ENCODE measurements around the gene HAPLN3.

DNA sequence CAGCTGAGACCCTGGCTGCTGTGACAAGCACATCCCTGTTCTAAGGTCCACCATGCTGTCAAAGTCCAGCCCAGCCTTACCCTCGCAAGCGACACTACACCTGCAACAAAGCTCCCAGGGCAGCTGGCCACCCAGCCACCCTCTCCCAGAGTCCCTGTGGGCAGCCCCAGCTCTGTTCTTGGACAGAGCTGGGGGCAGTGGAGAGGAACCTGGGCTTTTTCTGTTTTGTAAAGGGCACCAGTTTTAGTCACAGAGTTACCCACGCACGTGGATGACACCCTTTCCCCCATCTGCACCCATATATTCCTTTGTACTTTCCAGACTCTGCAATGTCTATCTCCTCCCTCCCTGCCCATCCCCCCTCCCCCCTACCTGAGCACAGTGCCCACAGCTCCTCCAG lies 53.2 kb downstream of the HAPLN3 start:
- TF ChIP-seq, protein P1, sequence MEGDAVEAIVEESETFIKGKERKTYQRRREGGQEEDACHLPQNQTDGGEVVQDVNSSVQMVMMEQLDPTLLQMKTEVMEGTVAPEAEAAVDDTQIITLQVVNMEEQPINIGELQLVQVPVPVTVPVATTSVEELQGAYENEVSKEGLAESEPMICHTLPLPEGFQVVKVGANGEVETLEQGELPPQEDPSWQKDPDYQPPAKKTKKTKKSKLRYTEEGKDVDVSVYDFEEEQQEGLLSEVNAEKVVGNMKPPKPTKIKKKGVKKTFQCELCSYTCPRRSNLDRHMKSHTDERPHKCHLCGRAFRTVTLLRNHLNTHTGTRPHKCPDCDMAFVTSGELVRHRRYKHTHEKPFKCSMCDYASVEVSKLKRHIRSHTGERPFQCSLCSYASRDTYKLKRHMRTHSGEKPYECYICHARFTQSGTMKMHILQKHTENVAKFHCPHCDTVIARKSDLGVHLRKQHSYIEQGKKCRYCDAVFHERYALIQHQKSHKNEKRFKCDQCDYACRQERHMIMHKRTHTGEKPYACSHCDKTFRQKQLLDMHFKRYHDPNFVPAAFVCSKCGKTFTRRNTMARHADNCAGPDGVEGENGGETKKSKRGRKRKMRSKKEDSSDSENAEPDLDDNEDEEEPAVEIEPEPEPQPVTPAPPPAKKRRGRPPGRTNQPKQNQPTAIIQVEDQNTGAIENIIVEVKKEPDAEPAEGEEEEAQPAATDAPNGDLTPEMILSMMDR (IDR thresholded peaks at IDR 0.05): no peak
- no peak for TF ChIP-seq POLR2A (IDR thresholded peaks at IDR 0.05)
